Measurements from ENCODE around the gene SKAP2.

Gene SKAP2, protein sequence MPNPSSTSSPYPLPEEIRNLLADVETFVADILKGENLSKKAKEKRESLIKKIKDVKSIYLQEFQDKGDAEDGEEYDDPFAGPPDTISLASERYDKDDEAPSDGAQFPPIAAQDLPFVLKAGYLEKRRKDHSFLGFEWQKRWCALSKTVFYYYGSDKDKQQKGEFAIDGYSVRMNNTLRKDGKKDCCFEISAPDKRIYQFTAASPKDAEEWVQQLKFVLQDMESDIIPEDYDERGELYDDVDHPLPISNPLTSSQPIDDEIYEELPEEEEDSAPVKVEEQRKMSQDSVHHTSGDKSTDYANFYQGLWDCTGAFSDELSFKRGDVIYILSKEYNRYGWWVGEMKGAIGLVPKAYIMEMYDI

GRCh38 chr7:26864309-26865093, at the start of gene SKAP2:
TSS of gene SKAP2 (minus strand) at chr7:26864590. CDS start at chr7:26864429, 161 bp downstream.
- peak; percentile 100 for DNase-seq (ENCODE audit: low spot score)

- no peak for DNase-seq (ENCODE audit: low spot score)
These were observed 48.6 kb upstream of the SKAP2 start for GRCh38 chr7:26912933-26913536.

DNA sequence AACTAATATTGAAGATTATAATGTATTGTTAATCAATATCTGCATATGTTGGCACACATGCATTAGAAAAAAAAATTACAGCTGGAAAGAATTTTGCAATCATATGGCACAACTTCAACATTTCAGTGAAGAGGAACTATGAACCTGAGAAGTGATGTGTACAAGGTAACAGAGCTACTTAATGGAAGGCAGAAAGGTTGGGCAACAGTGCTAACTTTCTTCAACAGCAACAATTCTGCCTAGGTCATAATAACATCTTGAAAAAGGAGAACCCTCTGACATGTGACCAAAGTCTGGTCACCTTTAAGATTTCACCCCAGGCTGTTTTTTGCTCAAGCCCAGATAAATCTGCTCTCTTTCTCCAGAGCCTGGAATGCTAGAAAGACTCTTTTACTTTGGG, 47.9 kb upstream of the SKAP2 start:
- DNase-seq (ENCODE audit: low spot score), result no peak

DNA sequence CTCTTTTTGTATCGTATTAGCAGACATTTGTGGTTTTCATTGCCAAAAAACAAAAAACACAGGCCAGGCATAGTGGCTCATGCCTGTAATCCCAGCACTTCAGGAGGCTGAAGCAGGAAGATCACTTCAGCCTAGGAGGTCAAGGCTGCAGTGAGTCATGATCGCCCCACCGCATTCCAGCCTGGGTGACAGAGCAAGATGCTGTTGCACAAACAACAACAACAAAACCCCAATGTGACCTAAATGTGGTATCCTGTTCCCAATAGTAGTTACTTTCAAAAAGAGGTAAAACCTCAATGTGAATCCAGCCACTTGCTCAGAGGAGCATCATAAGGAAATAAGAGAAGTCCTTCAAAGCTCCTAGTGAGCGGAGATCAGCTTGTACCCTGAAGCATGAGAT, 45.8 kb upstream of the SKAP2 start:
- DNase-seq (ENCODE audit: low spot score), result peak; percentile 53

DNA sequence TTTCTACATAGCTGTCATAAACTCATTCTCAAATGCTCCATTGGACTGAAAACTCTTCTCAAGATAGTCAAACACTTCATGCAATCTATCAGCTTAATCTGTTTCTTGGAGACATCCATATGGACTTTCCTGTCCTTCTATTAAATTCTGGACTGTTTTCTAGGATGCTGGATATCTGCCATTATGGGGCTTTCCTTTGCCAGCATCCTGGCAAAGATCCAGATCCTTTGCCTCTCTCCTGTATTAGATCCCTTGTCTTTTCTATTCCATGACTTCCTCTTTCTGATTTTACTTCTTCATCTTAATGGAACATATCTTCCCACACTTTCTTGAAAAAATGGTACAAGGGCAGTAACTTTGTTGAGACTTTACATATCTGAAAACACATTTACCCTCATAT, 35.9 kb upstream of the SKAP2 start:
- no peak for DNase-seq (ENCODE audit: low spot score)

GRCh38 chr7:26899519-26899918, 35.1 kb upstream of the SKAP2 start:
- DNase-seq (ENCODE audit: low spot score), result no peak

DNA sequence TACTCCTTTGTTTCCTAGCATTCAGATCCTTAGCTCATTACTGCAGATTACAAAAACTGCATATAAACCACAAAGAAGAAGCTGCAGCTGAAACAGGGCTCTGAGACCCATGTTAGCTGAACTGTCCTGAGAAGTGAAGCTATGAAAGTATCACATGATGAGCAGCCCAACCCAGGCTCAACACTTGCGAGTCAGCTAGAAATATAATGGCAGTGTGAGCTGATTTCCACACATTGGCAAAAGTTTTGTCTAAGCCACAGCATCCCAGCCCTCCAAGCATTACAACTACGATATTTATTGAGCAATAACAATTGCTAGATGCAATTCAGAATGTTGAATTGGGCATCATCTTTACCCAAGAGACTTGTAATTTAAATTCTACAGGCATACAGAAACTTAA, 34.5 kb upstream of the SKAP2 start:
- no peak for DNase-seq (ENCODE audit: low spot score)

DNA sequence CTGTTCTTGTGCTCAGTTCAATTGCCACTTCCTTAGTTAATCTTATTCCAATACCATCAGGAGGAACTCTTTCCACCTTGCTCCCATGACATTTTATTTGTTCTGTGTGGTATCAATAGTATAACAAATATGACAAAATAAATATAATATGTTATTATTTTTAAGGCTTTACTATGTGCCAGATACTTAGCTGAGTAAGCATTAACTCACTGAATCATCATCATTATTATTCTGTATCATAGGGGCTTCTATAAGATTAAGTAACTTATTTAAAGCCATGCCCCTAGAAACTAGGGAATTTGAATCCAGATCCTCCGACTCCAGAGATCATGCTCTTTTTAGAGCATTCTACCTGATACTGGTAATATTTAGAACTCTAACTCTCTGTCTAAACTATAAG, 33.5 kb upstream of the SKAP2 start:
- DNase-seq (ENCODE audit: low spot score), result no peak

DNA sequence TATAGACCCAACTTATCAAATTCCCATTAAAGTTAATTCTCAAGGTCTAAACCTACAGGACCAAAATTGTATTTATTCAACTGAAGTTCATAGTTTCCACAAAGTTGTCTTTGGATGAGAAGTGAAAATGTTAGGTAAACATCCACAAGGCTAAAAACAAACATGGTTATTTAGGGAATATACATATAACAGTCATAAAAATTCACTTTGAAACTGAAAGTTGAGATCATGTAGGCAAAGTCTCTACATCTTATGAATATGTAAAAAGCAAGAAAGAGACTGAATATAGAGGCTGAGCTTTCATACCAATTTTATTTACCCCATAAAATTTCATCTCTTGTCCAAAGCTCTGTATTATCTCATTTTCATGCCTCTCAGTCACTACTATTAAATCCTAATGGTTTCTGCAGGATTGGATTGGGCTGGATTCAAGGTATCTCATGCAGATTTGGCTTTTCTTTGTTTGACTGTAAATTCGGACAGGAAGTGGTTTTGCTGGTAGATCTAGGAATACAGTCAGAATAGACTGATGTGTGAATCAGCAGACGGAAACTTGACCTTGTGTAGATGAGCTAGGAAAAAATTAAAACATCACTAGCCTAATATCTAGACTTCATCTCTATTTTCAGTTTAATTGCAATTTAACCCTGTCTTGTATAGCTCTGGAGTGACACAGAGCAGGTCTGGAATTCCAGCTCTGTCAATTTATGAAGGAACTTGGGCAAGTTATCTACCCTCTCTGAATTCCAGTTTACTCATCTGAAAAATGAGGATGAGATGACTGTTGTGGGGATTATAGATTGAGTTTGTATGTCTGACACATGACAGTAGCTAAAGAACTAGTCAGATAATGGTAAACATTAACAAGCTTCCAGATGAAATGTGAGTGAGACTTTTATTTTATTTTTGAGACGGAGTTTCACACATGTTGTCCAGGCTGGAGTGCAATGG, 27.3 kb upstream of the SKAP2 start:
- no peak for DNase-seq (ENCODE audit: low spot score)

- no peak for DNase-seq (ENCODE audit: low spot score)
These were observed 16.5 kb upstream of the SKAP2 start for GRCh38 chr7:26880852-26881251.

- no peak for DNase-seq (ENCODE audit: low spot score)
These were observed 15.3 kb upstream of the SKAP2 start for GRCh38 chr7:26879671-26880070.

- peak; percentile 57 for DNase-seq (ENCODE audit: low spot score)
These were observed 4.6 kb upstream of the SKAP2 start for GRCh38 chr7:26868841-26869495.

- DNase-seq (ENCODE audit: low spot score), result no peak
These were observed 651 bp upstream of the SKAP2 start for GRCh38 chr7:26865094-26865388.

DNA sequence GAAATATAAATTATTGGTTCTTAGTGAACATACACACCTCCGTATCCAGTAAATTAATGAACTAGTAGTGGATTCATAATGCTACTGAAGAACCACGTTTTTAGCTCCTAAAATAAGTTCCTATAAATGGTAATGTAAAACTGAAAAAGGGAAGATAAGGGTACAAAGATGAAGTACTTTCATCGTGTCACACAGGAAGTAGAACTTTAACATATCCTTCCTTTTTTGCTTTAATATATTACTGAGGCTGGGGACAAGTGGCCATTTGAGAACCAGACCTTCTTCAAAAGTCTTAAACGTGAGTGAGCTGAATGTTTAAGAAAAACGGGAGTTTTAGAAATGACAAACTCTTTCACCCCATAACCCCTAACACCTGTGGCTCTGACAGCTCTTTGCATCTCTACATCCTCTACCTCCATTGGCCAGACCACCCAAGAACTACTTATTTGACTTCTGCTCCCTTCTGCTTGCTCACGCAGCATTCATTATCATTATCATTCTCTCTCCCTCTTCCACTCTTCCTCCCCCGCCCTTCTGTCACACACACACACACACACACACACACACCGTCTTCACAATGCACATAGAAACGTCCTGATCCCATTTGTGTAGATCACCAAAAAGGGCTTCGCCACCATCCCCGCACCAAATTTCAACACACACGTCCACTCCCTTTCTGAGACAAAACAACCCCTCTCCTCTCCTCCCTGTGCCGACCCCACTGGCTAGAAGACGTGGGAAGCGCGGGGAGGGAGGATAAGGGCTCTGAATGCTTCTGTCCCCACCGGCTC, 677 bp downstream of the SKAP2 start:
- DNase-seq (ENCODE audit: low spot score), result no peak

- DNase-seq (ENCODE audit: low spot score), result no peak
These were observed 1.6 kb downstream of the SKAP2 start for GRCh38 chr7:26862834-26863233.

DNA sequence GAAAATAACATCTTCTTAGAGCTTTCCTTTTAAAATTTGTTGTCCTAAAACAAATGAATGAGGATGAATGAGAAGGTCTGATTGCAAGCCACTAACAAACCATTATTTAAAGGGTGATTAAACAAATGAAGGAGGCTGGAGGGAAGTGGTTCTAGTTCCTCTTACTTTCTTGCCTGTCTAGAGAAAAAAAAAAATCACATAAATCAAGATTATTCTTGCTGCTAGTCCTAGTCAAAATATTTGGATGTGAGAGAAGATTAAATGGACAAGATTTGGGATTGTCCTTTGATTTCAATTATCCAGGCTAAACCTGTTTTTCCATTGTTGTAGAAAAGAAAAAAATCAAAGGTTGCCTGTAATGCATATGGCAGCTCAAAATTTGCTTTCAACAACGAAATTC, 3.3 kb downstream of the SKAP2 start:
- DNase-seq (ENCODE audit: low spot score), result no peak

GRCh38 chr7:26860361-26860760, 4.0 kb downstream of the SKAP2 start:
- DNase-seq (ENCODE audit: low spot score), result peak; percentile 85

GRCh38 chr7:26859720-26860119, 4.7 kb downstream of the SKAP2 start:
- DNase-seq (ENCODE audit: low spot score), result no peak

- peak; percentile 63 for DNase-seq (ENCODE audit: low spot score)
These were observed 5.7 kb downstream of the SKAP2 start for GRCh38 chr7:26858735-26859134.

GRCh38 chr7:26858241-26858715, 6.1 kb downstream of the SKAP2 start:
- DNase-seq (ENCODE audit: low spot score), result no peak
